Stimulated activated CD4-positive, alpha-beta T cell treated with anti-CD3 and anti-CD28 coated beads, Interleukin-4, amount 100 ng/mL, for 1 hour (primary cell): ENCODE data around the gene GPR160.
"Not testable (repeated sequence)": the region's sequence is repeated elsewhere in the genome, so short reads cannot be mapped to it uniquely, and the experiment has no call there.

Experiments used
- DNase-seq: peaks from one replicate; pipeline ENCODE4 v3.0.0-alpha.2; 2020

The GPR160 gene

DNA sequence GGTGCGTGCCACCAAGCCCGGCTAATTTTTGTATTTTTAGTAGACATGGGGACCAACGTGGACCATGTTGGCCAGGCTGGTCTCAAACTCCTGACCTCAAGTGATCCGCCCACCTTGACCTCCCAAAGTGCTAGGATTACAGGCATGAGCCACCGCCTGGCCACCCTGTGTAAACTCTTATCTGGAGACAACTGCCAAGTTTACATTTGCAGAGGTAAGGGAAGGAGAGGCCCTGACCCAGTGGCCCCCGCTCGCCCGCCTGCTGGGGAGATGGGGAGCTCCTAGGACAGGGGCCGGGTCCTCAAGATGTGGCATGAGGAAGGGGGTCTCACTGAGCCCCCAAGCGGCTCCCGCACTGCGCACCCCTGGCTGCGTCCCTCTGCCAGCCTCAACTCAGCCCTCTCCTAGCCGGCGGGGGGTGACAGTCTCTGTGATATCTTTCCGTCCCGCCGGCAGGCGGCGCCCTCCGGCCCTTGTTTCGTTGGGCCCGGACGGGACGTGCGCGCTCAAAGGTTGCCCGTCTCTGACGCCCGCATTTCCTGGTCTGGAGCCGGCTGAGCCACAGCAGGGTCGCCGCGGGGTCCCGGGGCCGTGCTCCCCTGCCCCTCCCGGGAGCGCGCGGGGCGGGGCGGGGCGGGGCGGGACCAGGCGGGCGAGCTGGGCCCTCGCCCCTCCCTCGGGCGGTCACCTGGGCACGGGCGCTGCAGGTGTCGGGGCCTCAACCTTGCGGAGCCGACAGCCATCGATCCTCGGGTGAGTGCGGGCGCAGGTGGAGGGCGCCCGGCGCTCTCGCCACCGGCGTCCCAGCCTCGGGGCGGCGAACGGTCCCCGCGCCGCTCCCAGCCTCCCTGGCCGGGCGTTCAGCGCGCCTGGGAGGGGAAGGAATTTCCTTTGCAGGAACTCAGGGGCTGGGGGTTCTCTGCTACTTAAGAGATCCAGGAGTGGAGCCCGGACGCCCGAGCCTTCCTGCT lies at the start of gene GPR160:
Gene GPR160 (plus strand): TSS at position 533 of the 971 bp plus-strand sequence. CDS start 45,978 bp downstream, outside the sequence.
- peak; percentile 85 for DNase-seq

DNA sequence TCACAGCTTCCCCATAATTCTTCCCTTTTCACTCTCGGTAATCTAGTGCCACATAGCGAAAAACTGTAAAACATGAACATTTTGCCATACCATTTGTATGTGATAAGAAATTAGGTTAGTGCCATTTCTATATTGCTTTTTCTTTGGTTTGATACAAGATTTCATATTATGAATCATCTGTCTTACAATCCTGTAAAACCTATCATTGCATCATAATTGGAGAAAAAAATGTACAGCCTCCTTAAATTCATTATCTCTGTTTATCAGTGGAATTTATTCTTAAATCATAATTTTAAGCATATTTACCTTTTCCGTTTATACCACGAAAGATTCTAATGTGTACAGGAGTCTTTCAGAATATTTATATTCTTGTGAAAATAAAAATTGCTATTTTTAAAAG lies 47.4 kb upstream of the GPR160 start:
- DNase-seq, result no peak

DNA sequence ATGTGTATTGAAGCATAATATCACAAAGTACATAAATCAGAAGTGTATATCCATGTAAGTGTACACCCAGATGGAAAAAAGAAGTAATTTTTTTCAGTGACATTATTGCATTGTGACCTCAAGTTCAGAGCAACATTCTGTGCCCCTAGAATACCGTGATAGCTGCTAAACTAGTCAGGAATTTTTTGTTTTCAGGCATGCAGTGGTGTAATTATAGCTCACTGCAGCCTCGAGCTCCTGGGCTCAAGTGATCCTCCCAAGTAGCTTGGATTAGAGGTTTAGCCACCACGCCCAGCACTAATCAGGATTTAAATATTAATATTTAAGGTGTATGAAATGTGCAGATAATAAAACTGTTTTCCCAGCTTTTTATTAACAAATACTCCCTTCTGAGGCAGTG lies 45.6 kb upstream of the GPR160 start:
- no peak for DNase-seq

- no peak for DNase-seq
Observed at GRCh38 chr3:169992781-169993180, 45.0 kb upstream of the GPR160 start.

GRCh38 chr3:169993761-169994160 lies 44.0 kb upstream of the GPR160 start:
- no peak for DNase-seq

DNA sequence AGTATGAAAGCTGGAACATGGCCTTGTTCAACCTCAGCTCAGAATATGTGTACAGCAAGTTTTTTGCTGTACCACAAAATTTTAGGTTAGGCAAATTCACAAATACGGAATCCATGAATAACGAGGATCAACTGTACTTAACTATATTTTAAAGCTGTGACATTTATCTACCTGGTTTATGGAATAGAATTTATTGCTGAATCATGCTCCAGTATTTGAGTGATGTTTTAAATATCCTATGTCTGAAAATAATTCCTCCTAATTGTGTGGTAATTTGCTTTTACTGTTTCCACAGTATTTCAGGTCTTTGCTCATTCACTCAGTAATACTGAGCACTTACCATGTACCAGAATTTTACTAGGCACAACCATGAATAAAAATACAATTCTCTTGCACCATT lies 41.7 kb upstream of the GPR160 start:
- no peak for DNase-seq

DNA sequence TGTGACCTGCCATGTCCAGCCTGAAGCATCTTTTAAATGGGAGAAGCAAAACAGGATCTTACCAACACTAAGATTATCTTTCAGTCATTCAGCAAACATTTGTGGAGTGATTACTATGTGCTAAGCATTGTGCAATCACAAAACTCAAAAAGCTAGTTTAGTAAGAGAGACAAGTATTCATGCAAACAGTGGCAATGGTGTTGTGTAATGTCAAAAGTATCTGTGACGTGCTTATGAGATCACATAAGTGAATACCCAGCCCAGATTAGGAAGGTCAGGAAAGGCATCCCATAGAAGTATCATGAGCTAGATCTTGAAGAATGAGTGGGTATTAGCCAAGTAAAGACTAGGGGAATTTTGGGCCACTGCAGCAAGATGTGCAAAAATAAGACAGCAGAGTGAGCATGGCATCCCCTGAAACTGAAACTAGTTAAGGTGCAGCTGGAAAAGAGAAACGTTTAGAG lies 39.1 kb upstream of the GPR160 start:
- no peak for DNase-seq

DNA sequence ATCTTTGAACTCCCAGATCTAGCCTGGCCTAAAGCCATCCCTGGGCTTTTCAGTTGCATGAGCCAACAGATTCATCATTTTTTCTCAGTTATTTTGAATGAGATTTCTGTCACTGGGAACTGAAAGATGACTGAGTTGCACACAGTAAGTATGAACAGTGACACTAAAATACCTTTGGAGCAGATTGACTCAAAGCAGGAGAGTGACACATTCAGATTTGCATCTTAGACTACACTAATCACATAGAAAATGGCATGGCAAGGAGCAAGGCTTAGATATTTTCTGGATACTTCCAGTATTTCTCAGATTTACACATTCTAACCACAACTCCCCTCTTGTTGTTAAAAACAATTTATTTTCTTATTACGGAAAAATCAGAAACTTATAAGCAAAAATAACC lies 38.4 kb upstream of the GPR160 start:
- no peak for DNase-seq

DNA sequence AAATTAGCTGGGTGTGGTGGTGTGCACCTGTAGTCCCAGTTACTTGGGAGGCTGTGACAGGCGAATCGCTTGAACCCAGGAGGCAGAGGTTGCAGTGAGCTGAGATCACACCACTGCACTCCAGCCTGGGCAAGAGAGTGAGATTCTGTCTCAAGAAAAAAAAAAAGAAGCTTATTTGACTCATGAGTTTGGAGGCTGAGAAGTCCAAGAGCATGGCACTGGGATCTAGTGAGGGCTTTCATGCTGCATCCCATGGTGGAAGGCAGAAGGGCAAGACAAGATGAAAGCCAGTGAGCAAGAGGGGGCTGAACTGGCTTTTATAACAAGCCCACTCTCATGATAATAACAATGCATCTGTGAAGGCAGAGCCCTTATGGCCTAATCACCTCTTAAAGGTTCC lies 37.7 kb upstream of the GPR160 start:
- no peak for DNase-seq

GRCh38 chr3:170002231-170002630 lies 35.6 kb upstream of the GPR160 start:
- no peak for DNase-seq

GRCh38 chr3:170002879-170003278 lies 34.9 kb upstream of the GPR160 start:
- no peak for DNase-seq

- DNase-seq, result no peak
Observed at GRCh38 chr3:170003881-170004356, 33.9 kb upstream of the GPR160 start.

GRCh38 chr3:170007031-170007663 lies 30.6 kb upstream of the GPR160 start:
- no peak for DNase-seq

GRCh38 chr3:170010498-170010897 lies 27.3 kb upstream of the GPR160 start:
- DNase-seq, result no peak

DNA sequence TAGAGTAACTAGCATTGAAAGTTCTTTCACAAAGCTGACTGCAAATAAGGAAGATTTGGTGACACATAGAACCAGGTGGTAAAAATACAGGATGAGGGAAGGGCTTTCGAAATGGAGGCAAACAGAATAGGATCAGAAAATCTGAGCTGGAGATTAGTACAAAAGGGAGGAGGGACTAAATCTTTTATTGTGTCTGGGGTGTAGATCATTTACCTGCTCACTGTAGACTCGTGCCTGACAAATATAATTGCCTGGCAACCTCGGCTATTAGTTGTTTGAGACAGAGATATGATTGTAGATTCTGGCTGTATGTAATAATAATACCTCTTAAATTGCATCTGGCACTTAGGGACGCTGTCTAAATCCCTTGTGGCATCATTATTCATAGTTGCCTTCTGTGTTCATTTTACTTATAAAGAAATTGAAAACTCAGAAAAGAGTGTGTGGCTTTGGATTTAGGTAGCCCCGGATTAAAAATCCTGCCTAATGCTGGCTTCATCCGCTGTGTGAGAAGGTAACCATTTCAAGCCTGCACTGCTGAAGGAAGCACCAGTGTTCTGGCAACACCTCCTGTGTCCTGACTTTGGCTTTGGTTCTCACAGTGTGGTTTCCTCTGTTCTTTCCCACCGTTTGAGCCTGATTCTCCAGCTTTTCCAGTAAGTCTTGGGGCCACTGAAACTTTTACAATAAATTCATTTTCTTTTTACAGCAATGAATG lies 25.0 kb upstream of the GPR160 start:
- DNase-seq, result no peak

GRCh38 chr3:170016057-170016456 lies 21.7 kb upstream of the GPR160 start:
- no peak for DNase-seq

- DNase-seq, result not testable (repeated sequence)
Observed at GRCh38 chr3:170019306-170019705, 18.5 kb upstream of the GPR160 start.

- no peak for DNase-seq
Observed at GRCh38 chr3:170021083-170021482, 16.7 kb upstream of the GPR160 start.

- no peak for DNase-seq
Observed at GRCh38 chr3:170022336-170022735, 15.5 kb upstream of the GPR160 start.

DNA sequence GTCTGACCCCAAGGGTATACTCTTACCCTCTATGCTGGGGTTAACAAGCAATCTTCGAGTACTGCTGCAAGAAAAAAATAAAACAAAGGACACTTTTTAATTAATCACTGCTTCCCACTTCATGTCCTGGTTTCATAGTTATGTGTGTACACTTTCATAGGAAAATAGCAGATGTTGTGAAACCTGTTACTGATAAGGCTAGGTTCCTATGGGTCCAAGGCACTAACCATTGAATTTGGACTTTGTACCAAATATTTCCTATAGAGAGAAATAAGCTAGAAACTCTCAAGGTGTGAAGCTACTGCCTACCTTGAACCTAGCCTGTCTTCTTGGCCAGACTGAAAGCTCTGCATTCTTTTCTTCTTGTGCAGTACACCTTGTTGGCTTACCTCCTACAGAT lies 14.6 kb upstream of the GPR160 start:
- no peak for DNase-seq

- DNase-seq, result no peak
Observed at GRCh38 chr3:170024581-170024980, 13.2 kb upstream of the GPR160 start.

GRCh38 chr3:170027233-170028102 lies 10.3 kb upstream of the GPR160 start:
- DNase-seq, result no peak
